Activated CD8-positive, alpha-beta memory T cell treated with anti-CD3 and anti-CD28 coated beads, Interleukin-2, amount 50 U/mL, for 1 hour (primary cell): Measurements from ENCODE around the gene SPEN.

Experiments used
- DNase-seq: peaks from one replicate; pipeline ENCODE4 v3.0.0-alpha.2; 2020; ENCODE audit errors: extremely low read depth

SPEN gene

GRCh38 chr1:15852036-15852827 lies 4.7 kb downstream of the SPEN start:
- DNase-seq, result no peak

- DNase-seq, result no peak
These were observed 5.4 kb downstream of the SPEN start for GRCh38 chr1:15852828-15853302.

- DNase-seq, result no peak
These were observed 9.4 kb downstream of the SPEN start for GRCh38 chr1:15856888-15857287.

GRCh38 chr1:15858069-15858670 lies 10.7 kb downstream of the SPEN start:
- no peak for DNase-seq

GRCh38 chr1:15858672-15859372 lies 11.3 kb downstream of the SPEN start:
- no peak for DNase-seq

GRCh38 chr1:15863156-15863901 lies 15.8 kb downstream of the SPEN start:
- DNase-seq, result no peak

DNA sequence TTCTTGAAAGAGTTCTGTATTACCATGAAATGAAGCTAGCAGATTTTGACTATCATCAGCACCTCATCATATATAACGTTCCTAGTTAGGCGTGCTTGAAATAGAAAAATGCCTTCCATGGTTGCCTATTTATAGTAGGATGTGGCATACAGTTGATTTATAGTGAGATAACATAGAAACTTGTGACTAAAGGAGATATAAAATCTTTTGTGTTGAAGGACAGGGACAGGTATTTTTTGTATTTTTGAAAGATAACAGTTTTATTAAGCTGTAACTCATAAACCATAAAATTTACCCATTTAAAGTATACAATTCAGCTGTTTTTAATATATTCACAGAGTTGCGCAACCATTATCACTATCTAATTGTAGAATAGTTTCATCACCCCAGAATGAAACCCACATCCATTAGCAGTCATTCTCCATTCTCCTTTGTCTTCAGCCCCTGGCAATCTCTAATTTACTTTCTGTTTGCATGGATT lies 19.3 kb downstream of the SPEN start:
- DNase-seq, result no peak

DNA sequence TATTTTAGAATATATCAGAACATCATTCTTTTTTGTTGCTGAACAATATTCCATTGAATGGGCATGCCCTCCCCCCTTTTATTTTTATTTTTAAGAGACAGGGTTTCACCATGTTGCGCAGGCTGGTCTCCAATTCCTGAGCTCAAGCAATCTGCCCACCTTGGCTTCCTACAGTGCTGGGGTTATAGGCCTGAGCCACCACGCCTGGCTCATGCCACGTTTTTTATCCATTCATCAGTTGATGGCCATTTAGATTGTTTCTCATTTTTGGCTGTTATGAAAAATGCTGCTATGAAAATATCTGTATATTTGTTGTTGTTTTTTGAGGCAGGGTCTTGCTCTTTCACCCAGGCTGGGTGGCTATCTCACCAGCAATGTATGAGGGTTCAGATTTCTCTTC lies 19.8 kb downstream of the SPEN start:
- DNase-seq, result no peak

DNA sequence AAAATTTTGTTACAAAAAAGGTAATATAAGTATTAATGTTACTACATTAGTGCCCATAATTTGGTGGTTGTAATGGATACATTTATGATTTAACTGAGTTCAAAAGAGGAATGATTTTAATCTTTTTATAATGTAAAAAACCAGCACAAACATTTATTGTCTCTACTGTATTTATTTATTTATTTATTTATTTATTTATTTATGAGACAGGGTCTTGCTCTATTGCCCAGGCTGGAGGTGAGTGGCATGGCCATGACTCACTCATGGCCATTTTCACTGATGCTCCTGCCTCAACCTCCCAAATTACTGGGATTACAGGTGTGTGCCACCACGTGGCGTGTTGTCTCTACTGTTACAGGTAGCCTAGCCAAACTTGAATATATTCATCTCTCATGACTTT lies 21.9 kb downstream of the SPEN start:
- DNase-seq, result no peak

GRCh38 chr1:15870421-15870820 lies 22.9 kb downstream of the SPEN start:
- no peak for DNase-seq

- no peak for DNase-seq
These were observed 27.0 kb downstream of the SPEN start for GRCh38 chr1:15874471-15874870.

- DNase-seq, result no peak
These were observed 29.0 kb downstream of the SPEN start for GRCh38 chr1:15876357-15877055.

GRCh38 chr1:15881961-15882360 lies 34.5 kb downstream of the SPEN start:
- DNase-seq, result no peak

GRCh38 chr1:15882665-15883064 lies 35.2 kb downstream of the SPEN start:
- DNase-seq, result no peak

- no peak for DNase-seq
These were observed 35.8 kb downstream of the SPEN start for GRCh38 chr1:15883326-15883725.

GRCh38 chr1:15884477-15884876 lies 37.0 kb downstream of the SPEN start:
- DNase-seq, result no peak

GRCh38 chr1:15885269-15885668 lies 37.8 kb downstream of the SPEN start:
- no peak for DNase-seq

- DNase-seq, result no peak
These were observed 38.4 kb downstream of the SPEN start for GRCh38 chr1:15885701-15886610.

DNA sequence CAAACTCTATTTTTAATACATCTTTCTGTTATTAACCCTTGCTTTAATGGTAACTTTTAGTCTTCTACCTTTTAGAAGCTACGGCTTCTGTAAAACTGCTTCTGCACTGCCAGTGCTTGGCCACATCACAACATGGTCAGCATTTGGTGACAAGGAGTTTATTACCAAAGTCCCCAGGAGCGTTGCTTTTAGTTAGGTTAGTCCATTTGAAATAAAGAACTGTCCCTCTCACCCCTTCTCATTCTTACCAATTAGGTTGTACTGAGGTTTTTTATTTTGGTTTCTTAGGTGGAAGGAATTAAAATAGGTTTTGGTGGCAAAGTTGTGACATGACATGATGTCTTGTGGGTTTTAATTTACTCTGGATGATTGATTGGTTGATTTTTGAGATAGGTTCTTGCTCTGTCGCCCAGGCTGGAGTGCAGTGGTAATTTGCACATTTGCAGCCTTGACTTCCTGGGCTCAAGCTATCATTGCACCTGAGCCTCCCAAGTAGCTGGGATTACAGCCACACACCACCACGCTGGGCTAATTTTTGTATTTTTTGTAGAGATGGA lies 39.2 kb downstream of the SPEN start:
- DNase-seq, result no peak
